K562 (cell line): Measurements from ENCODE around the gene XYLB. TPM values are rescaled to one million over a fixed set of nuclear protein-coding genes. Genes with fewer than 3 reads are reported as not detected.

ENCODE experiments used
- CHD1 ChIP-seq: fragments of 200-600 bp; sonication (generic); IDR thresholded peaks from one replicate; pipeline ENCODE4 v1.6.1; 2012; ENCODE audit warnings: mild to moderate bottlenecking, moderate library complexity, low read length, inconsistent platforms
- CREBBP ChIP-seq: IDR thresholded peaks from one replicate; pipeline ENCODE4 v1.6.1; 2012; ENCODE audit warnings: low read depth, mild to moderate bottlenecking, control low read depth, inconsistent platforms, low read length
- ELF1 ChIP-seq: fragments of 200-800 bp; sonication (Bioruptor generic); IDR thresholded peaks from 2 replicates; pipeline ENCODE4 v1.6.1; 2016; ENCODE audit warnings: missing genetic modification characterization, missing compliant biosample characterization
- ERF ChIP-seq: fragments of 450-650 bp; formaldehyde crosslinking; IDR thresholded peaks from 2 replicates; pipeline ENCODE4 v1.4.0; 2020; ENCODE audit warnings: mild to moderate bottlenecking, mixed read lengths
- ETS1 ChIP-seq: conservative IDR thresholded peaks from 2 replicates; pipeline ENCODE4 v1.6.1; 2011; ENCODE audit warnings: low read depth, mild to moderate bottlenecking, low read length; ENCODE audit not compliant: control insufficient read depth
- FOXP4 ChIP-seq: sonication (generic); formaldehyde crosslinking; IDR thresholded peaks from 2 replicates; pipeline ENCODE4 v1.8.0; 2022; ENCODE audit warnings: mild to moderate bottlenecking, missing genetic modification reagents, borderline replicate concordance
- MXD1 ChIP-seq: fragments of 250-450 bp; sonication (Bioruptor Pico); IDR thresholded peaks from 2 replicates; pipeline ENCODE4 v1.8.0; 2021; ENCODE audit warnings: borderline replicate concordance, mild to moderate bottlenecking, moderate library complexity; ENCODE audit not compliant: poor library complexity, severe bottlenecking
- NRF1 ChIP-seq, 2 experiments: fragments of 450-650 bp; IDR thresholded peaks in 1 of 2; conservative IDR thresholded peaks in 1 of 2; 2 replicates each; pipeline ENCODE4 v1.6.1; 2014; ENCODE audit warnings: mild to moderate bottlenecking in 2 of 2
- SIN3B ChIP-seq: fragments of 450-650 bp; IDR thresholded peaks from 2 replicates; pipeline ENCODE4 v1.6.1; 2017; ENCODE audit warnings: low read depth, mild to moderate bottlenecking, moderate library complexity
- SMARCE1 ChIP-seq: fragments of 450-650 bp; IDR thresholded peaks from 2 replicates; pipeline ENCODE4 v1.7.1; 2016; ENCODE audit warnings: mild to moderate bottlenecking
- SNIP1 ChIP-seq: fragments of 450-650 bp; IDR thresholded peaks from 2 replicates; pipeline ENCODE4 v1.7.1; 2017; ENCODE audit warnings: low read depth, mild to moderate bottlenecking
- THAP12 ChIP-seq: fragments of 250-450 bp; sonication (Bioruptor Pico); IDR thresholded peaks from 2 replicates; pipeline ENCODE4 v1.9.0; 2021; ENCODE audit warnings: mild to moderate bottlenecking, inconsistent platforms
- U2AF1 ChIP-seq: fragments of 200-400 bp; formaldehyde crosslinking; optimal IDR thresholded peaks from 2 replicates; pipeline ENCODE3; 2017; ENCODE audit warnings: mild to moderate bottlenecking, low read depth, low read length, moderate library complexity
- ZNF347 ChIP-seq: fragments of 450-650 bp; formaldehyde crosslinking; IDR thresholded peaks from 2 replicates; pipeline ENCODE4 v1.4.0; 2020; ENCODE audit warnings: low read depth, mild to moderate bottlenecking, moderate library complexity
- ZNF699 ChIP-seq: fragments of 250-450 bp; sonication (Bioruptor Pico); IDR thresholded peaks from 2 replicates; pipeline ENCODE4 v1.8.0; 2021; ENCODE audit warnings: mild to moderate bottlenecking, moderate library complexity; ENCODE audit not compliant: insufficient replicate concordance
- polyA plus RNA-seq, 8 experiments: library from polyadenylated mRNA; depleted of rRNA in 4 of 8; stranded (reverse) in 5 of 8; unstranded in 3 of 8; fragments of >200 nt; fragmentation: Nextera tagmentation in 2 of 8; fragmentation: Illumina TruSeq in 1 of 8; extraction: Ambion mirVana in 2 of 8; extraction: Trizol in 1 of 8; gene quantifications; 2 replicates each; pipeline versions ENCODE4 v1.2.1 to v1.2.3, GENCODE V29; 2011 to 2014; ENCODE audit warnings: inconsistent platforms in 1 of 8, missing spikeins in 1 of 8
- total RNA-seq, 7 experiments: library from RNA; depleted of rRNA in 6 of 7; stranded (reverse); fragments of >200 nt in 6 of 7; fragmentation: Illumina TruSeq in 2 of 7; extraction: Trizol in 2 of 7; gene quantifications; 2 replicates each; pipeline versions ENCODE4 v1.2.1 to v1.2.3, GENCODE V29; 2011 to 2021; ENCODE audit warnings: low replicate concordance in 1 of 7

Gene XYLB
- total and polyA plus RNA-seq, 9 of the 15 experiments (the other 6 are each of a cell fraction or from before 2014, with no cell fraction given) = 4.0 to 20.2 (median 13.2) TPM

GRCh38 chr3:38346587-38347410, at the start of gene XYLB (continued):
- TF ChIP-seq MXD1 (CRISPR knock-in tag) = peak; percentile 21
- TF ChIP-seq ELF1 (tag) = no peak
- TF ChIP-seq ZNF699 = no peak
- TF ChIP-seq ETS1 = peak; percentile 77
- TF ChIP-seq ERF = no peak
- TF ChIP-seq SIN3B = peak; percentile 39; the same call in 1 of the 2 replicates
- TF ChIP-seq CHD1 = no peak
- TF ChIP-seq U2AF1 = peak; percentile 91
- TF ChIP-seq SNIP1 = no peak
- peak; percentile 78 to 83 for TF ChIP-seq NRF1 (conservative IDR thresholded peaks at IDR 0.05 in 1 of 2, IDR thresholded peaks at IDR 0.05 in 1 of 2)
- peak; percentile 99 for TF ChIP-seq SMARCE1
- no peak for TF ChIP-seq ZNF347 (CRISPR knock-in tag)
- TF ChIP-seq CREBBP = no peak
- TF ChIP-seq FOXP4 (CRISPR knock-in tag) = no peak
- TF ChIP-seq THAP12 (CRISPR knock-in tag) = peak; percentile 50; the same call in 1 of the 2 replicates
